ENCODE measurements around the gene RAB40B.

Gene RAB40B

DNA sequence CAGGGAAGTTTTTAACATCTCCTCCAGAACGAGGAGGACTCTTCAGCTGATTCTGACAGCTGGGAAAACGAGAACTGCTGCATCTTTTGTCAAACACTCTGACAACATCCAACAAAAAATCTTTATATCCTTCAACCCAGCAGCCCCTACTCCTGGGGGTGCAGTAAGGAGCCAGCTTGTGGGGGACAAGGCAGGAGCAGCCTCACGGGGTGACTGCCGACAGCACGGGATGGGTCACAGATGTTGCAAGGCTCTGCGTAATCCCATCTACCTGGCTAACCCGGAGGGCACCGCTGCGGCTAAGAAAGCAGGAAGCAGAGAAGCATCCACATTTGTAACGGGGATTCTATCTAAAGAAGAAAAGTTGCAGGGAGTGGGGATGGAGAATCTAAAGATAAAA, 78.9 kb downstream of the RAB40B start:
- DNase-seq, result no peak

DNA sequence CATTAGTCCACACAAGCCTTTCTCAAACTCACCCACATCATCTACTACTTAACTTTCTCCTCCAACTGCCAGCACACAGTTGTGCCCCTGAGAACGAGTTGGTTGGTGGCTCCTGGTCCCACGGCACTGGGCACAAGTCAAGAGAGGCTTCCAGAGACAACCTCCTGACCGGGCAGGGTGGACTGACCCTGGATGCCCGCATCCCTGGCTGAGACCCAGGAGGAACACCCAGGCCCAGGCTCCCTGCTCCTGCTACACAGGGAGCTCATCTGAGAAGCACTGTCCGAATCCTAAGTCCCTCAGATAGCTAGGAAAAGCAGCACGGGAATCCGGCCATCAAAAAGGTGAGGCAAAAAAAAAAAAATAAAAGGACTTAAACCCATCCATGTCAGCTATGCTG, 79.3 kb downstream of the RAB40B start:
- DNase-seq, result no peak

GRCh38 chr17:82616021-82616711, 82.3 kb downstream of the RAB40B start:
- DNase-seq, result no peak

GRCh38 chr17:82615084-82616020, 83.1 kb downstream of the RAB40B start:
- no peak for DNase-seq

DNA sequence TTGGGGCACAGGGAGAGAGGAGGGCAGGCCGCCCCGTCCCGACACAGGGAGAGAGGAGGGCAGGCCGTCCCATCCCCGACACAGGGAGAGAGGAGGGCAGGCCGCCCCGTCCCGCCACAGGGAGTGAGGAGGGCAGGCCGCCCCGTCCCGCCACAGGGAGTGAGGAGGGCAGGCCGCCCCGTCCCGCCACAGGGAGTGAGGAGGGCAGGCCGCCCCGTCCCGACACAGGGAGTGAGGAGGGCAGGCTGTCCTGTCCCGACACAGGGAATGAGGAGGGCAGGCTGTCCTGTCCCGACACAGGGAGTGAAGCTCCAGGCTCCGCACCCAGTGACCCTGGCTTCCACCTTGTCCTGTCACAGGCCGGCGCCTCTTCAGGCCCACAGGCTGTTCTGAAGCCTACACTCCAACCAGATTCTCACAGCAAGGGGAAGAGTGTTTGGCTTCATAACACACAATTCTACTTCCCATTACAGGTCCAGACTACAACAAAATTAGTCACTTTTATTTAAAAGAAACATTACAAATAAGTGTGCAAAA, 84.3 kb downstream of the RAB40B start:
- DNase-seq, result no peak

DNA sequence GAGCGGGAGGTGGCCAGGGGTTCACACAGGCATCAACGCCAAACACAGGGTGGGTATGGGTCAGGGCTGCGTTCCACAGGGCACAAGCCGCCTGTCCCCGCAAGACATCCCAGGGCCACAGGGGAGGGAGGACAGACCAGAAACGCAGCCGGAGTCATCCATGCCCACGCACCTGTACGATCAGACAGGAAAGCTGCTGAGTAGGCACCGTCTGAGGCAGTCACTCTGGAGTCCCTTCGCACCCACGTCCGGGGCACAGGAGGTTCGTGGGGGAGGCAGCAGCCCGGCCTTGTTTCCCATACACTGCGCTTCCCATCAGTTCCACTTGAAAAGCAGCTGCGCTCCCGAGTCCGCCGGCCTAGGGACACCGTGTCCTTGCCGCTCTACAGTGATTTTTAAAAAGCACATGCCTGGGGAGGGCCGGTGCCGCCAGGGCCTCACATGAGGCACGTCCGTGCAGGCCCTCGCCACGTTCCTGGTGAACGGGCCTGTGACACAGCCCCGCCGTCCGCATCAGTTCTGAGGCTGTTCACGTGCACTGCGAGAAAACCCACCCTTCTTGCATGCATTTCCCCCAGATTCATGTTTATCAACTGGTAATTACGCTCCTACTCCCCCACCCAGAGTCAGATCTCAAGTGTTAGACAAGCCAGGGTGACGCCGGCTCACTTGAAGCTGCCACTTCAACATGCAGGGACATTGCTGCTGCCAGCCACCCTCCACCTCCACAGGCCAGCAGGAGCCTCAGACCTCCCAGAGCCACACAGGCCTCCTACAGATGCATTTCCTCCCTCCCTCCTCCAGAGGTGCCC, 85.0 kb downstream of the RAB40B start:
- peak in 1 of 58 donors; percentile 31 for DNase-seq

DNA sequence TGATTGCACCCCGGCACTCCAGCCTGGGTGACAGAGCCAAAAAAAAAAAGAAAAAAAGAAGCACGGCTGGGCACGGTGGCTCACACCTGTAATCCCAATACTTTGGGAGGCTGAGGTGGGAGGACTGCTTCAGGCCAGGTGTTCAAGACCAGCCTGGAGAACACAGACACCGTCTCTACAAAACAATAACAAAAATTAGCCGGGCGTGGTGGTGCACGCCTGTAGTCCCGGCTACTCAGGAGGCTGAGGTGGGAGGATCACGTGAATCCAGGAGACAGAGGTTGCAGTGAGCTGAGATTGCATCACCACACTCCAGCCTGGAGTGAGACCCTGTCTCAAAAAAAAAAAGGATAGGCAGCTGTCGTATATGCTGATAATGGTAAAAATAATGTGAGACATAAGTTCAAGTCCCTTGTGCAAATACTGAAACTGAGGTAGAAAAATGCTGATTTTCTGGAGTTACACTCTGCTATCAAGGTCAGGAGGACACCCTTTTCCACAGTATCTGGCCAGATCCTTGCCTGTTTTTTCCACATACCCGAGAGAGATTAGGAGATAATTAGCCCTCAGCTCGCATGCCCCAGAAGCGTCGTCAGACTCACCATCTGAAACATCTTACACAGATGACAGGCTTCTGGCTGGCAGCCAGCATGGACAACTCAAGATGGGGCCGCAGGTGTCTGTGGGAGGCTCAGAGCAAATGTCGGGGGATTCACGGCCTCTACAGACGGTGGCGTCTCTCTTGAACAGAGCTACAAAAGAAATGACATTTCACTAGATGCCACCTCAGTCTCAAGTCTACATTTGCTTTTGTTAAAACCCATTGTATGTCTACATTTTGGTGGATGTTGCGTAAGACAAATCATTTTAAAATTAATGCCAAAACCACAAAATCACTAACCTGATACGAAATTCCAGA, 87.1 kb downstream of the RAB40B start:
- peak in 3 of 58 donors; percentile 9 to 25 (median 17) for DNase-seq

DNA sequence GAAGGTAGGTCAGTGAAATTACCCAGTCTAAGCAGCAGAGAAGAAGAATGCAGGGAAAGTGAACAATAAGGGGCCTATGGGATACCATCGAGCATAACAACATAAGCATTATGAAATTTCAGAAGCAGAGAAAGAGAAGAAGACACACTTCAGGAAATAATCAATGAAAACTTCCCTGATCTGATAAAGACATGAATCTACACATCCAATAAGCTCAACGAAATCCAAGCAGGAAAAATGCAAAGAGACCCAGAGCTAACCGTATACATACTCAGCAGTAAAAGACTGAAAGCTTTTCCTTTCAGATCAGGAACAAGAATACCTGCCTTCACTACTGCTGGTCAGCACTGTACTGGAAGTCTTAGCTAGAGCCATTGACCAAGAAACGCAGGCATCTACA, 88.8 kb downstream of the RAB40B start:
- no peak for DNase-seq

GRCh38 chr17:82608816-82609215, 89.7 kb downstream of the RAB40B start:
- peak in 1 of 58 donors; percentile 31 for DNase-seq

DNA sequence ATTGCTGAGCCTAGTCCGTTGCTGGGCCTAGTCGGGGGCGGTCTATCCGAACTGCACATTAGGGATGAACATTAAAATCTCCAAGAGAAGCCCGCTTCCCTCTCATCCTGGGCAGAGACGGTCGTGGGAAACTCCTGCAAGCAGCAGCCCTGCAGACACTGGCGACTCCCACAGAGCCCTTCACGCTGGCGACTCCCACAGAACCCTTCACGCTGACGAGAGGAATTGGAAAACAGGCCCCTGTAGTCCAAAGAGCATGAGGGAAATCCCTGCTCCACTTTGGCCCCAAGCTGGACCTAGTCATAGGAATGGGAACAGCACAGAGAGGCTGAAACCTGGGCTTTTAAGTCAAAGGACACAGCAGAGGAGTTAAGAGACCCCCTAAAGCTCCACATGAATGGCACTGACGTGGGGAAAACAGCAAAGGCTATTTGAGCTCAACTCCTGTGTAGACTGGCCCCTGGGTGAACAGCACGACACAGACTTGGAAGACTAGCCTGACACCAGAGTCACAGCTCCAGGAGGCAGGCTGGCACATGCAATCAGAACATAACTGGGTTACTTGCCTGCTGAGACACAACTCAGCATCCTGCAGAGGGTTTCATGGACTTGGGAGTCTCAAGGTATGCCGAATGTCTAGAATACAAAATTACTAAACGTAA, 92.4 kb downstream of the RAB40B start:
- no peak for DNase-seq
